Stimulated activated CD8-positive, alpha-beta memory T cell treated with anti-CD3 and anti-CD28 coated beads, Interleukin-12 subunit alpha, Interleukin-12 subunit beta, amount 100 ng/mL, for 1 hour (primary cell): Measurements from ENCODE around the gene ACKR4.
"Not testable (repeated sequence)": the region's sequence is repeated elsewhere in the genome, so short reads cannot be mapped to it uniquely, and the experiment has no call there.

Experiments
- DNase-seq: peaks from one replicate; pipeline ENCODE4 v3.0.0-alpha.2; 2020; ENCODE audit warnings: low read depth

The ACKR4 gene

GRCh38 chr3:132596816-132597433 is at the start of gene ACKR4:
TSS of gene ACKR4 (plus strand) at chr3:132597270. CDS start at chr3:132600398, 3,128 bp downstream.
- DNase-seq: no peak

GRCh38 chr3:132549169-132549568 is 47.9 kb upstream of the ACKR4 start:
- no peak for DNase-seq

- DNase-seq: no peak
Measured at GRCh38 chr3:132549890-132550578, 47.0 kb upstream of the ACKR4 start.

GRCh38 chr3:132550579-132551305 is 46.3 kb upstream of the ACKR4 start:
- DNase-seq: no peak

- DNase-seq: no peak
Measured at GRCh38 chr3:132553826-132554225, 43.2 kb upstream of the ACKR4 start.

- no peak for DNase-seq
Measured at GRCh38 chr3:132554437-132554836, 42.6 kb upstream of the ACKR4 start.

GRCh38 chr3:132555306-132556035 is 41.6 kb upstream of the ACKR4 start:
- DNase-seq: no peak

GRCh38 chr3:132556036-132556386 is 41.1 kb upstream of the ACKR4 start:
- not testable (repeated sequence) for DNase-seq

- DNase-seq: no peak
Measured at GRCh38 chr3:132556508-132557159, 40.4 kb upstream of the ACKR4 start.

- DNase-seq: no peak
Measured at GRCh38 chr3:132561003-132561402, 36.1 kb upstream of the ACKR4 start.

GRCh38 chr3:132563420-132564069 is 33.5 kb upstream of the ACKR4 start:
- DNase-seq: no peak

GRCh38 chr3:132564070-132564465 is 33.0 kb upstream of the ACKR4 start:
- no peak for DNase-seq

- DNase-seq: no peak
Measured at GRCh38 chr3:132568422-132568821, 28.6 kb upstream of the ACKR4 start.

- no peak for DNase-seq
Measured at GRCh38 chr3:132569153-132569552, 27.9 kb upstream of the ACKR4 start.

- DNase-seq: no peak
Measured at GRCh38 chr3:132569580-132569979, 27.5 kb upstream of the ACKR4 start.

GRCh38 chr3:132570016-132570415 is 27.1 kb upstream of the ACKR4 start:
- no peak for DNase-seq

- DNase-seq: no peak
Measured at GRCh38 chr3:132573797-132574211, 23.3 kb upstream of the ACKR4 start.

- DNase-seq: no peak
Measured at GRCh38 chr3:132587401-132587800, 9.7 kb upstream of the ACKR4 start.

- DNase-seq: no peak
Measured at GRCh38 chr3:132592216-132592615, 4.9 kb upstream of the ACKR4 start.

- DNase-seq: no peak
Measured at GRCh38 chr3:132593241-132593946, 3.7 kb upstream of the ACKR4 start.

- no peak for DNase-seq
Measured at GRCh38 chr3:132593947-132594323, 3.1 kb upstream of the ACKR4 start.
